ENCODE data around the gene KDM4B. TPM values are rescaled to one million over a fixed set of nuclear protein-coding genes. Genes with fewer than 3 reads are reported as not detected.

KDM4B gene
- total and polyA plus RNA-seq, 10 of the 15 experiments (the other 5 are each of a cell fraction or from before 2014, with no cell fraction given) = 0.47 to 49.6 (median 16.2) TPM

DNA sequence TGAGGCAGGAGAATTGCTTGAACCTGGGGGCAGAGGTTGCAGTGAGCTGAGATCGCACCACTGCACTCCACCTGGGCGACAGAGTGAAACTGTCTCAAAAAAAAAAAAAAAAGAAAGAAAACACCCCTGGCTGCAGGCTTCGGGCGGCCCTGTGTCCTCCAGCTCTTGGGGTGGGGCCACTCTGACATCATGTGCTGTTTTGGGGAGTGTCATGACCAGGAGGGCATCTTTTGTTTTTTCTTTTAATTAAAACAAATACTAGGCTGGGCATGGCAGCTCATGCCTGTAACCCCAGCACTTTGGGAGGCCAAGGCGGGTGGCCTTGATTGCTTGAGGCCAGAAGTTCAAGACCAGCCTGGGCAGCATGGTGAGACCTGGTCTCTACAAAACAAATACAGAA is 52.1 kb downstream of the KDM4B start:
- no peak for ATAC-seq
- Histone ChIP-seq H3K9ac (ENCODE audit: control insufficient read depth, insufficient read depth, low read length) (no peak overlapping the region), H4K20me1 (ENCODE audit: control insufficient read depth, insufficient read depth) (no peaks in the 10 kb centered on the region), H2AFZ (ENCODE audit: control insufficient read depth, low read depth, low read length) (no peak overlapping the region), H3K4me2 (ENCODE audit: control insufficient read depth, insufficient read depth) (no peak overlapping the region), H3K36me3 (ENCODE audit: control insufficient read depth in 2 of 2, insufficient read depth in 2 of 2, low read length in 1 of 2) (peaks cover 13 to 17% of the 10 kb centered on the region in 2 experiments; a peak in 3 of 4 replicates), H3K27me3 (replicated peaks in 1 of 2; ENCODE audit: control insufficient read depth in 2 of 2, insufficient read depth in 2 of 2, low read length in 1 of 2) (no peaks in the 10 kb centered on the region), H3K4me1 (ENCODE audit: control insufficient read depth, insufficient read depth, low read length) (no peaks in the 10 kb centered on the region), H3K4me3 (no peak overlapping the region), H3K27ac (ENCODE audit: control insufficient read depth, insufficient read depth) (no peak overlapping the region), H3K79me2 (ENCODE audit: control insufficient read depth, insufficient read depth, low read length) (peaks cover 6% of the 10 kb centered on the region), H3K9me3 (replicated peaks; ENCODE audit: control insufficient read depth, insufficient read depth, low read length) (no peaks in the 10 kb centered on the region; the same call in 2 of the 3 replicates)
- TF ChIP-seq, protein P1, sequence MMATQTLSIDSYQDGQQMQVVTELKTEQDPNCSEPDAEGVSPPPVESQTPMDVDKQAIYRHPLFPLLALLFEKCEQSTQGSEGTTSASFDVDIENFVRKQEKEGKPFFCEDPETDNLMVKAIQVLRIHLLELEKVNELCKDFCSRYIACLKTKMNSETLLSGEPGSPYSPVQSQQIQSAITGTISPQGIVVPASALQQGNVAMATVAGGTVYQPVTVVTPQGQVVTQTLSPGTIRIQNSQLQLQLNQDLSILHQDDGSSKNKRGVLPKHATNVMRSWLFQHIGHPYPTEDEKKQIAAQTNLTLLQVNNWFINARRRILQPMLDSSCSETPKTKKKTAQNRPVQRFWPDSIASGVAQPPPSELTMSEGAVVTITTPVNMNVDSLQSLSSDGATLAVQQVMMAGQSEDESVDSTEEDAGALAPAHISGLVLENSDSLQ (IDR thresholded peaks at IDR 0.05) = no peak
- no peak for FAIRE-seq
- ChIA-PET SMC1A (ENCODE audit: uncharacterized antibody, unreplicated experiment) (no interaction called here), POLR2A (no interaction called here), CTCF (no interaction called here), RAD21 (ENCODE audit: unreplicated experiment) (interaction anchor here (0.7 kb wide), 1 partner anchor 9 kb away, joined by 3 read pairs; no protein-coding TSS in a partner anchor)
- no TSS peak for BruUV-seq (replicated peaks)
- intact Hi-C loops (cut with micrococcal nuclease; ENCODE audit: unreplicated experiment) = no loop called here
- no peak for DNase-seq (ENCODE audit: low read depth, low spot score)
- WGBS (ENCODE audit: insufficient coverage, insufficient replicate concordance, low lambda C conversion rate, missing lambda C conversion rate) = 66% methylated on average over 5 of the region's 5 CpGs
- in situ Hi-C loops (cut with MboI) = no loop called here

DNA sequence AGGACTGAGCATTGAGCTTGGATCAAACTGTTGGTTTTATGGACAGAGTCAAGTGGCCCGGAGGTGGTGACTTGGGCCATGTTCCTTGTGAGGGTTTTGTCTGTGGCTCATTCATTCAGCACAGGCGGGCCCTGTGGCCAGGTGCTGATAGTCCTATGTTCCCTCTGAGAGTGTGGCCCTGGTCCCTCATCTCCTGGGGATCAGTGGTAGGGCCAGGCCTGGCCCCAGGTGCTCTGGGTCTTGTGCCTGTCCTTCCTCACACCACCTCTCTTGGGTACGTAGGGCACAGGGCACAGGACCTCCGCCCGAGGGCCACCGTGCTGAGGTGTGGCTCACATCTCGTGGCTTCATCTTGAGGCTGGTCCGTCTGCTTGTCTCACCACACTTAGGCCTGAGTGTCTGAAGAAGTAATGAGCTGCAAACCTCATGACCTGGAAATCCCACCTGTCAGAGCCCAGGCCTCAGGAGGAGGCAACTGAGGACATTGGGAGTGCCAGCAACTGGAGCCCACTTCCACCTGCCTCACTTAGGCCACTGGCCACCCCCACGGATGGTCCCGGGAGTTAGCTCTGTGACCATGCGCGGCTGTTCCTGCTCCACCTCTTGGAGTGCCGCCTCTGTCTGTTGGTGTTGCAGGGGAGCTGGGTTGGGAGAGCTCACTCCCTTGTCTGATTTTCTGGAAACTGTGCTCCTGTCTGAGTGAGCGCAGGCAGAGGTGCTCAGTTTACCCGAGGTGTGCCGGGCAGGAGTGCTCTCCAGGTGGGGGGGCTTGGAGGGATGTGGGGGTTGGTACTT is 53.4 kb downstream of the KDM4B start:
- Histone ChIP-seq H2AFZ (ENCODE audit: control insufficient read depth, low read depth, low read length) (no peak overlapping the region), H3K27me3 (replicated peaks in 1 of 2; ENCODE audit: control insufficient read depth in 2 of 2, insufficient read depth in 2 of 2, low read length in 1 of 2) (no peaks in the 10 kb centered on the region), H3K4me1 (ENCODE audit: control insufficient read depth, insufficient read depth, low read length) (no peaks in the 10 kb centered on the region), H4K20me1 (ENCODE audit: control insufficient read depth, insufficient read depth) (no peaks in the 10 kb centered on the region), H3K4me2 (ENCODE audit: control insufficient read depth, insufficient read depth) (no peak overlapping the region), H3K4me3 (no peak overlapping the region), H3K27ac (ENCODE audit: control insufficient read depth, insufficient read depth) (no peak overlapping the region), H3K36me3 (ENCODE audit: control insufficient read depth in 2 of 2, insufficient read depth in 2 of 2, low read length in 1 of 2) (peaks cover 8% of the 10 kb centered on the region in 2 experiments; a peak in 3 of 4 replicates), H3K79me2 (ENCODE audit: control insufficient read depth, insufficient read depth, low read length) (peaks cover 6% of the 10 kb centered on the region), H3K9me3 (replicated peaks; ENCODE audit: control insufficient read depth, insufficient read depth, low read length) (no peaks in the 10 kb centered on the region; the same call in 2 of the 3 replicates), H3K9ac (ENCODE audit: control insufficient read depth, insufficient read depth, low read length) (no peak overlapping the region)
- no peak for ATAC-seq
- no TSS peak for BruUV-seq (replicated peaks)
- ChIA-PET SMC1A (ENCODE audit: uncharacterized antibody, unreplicated experiment) (no interaction called here), CTCF (interaction anchor here (0.8 kb wide), 1 partner anchor 9 kb away, joined by 3 read pairs; no protein-coding TSS in a partner anchor), RAD21 (ENCODE audit: unreplicated experiment) (no interaction called here), POLR2A (no interaction called here)
- in situ Hi-C loops (cut with MboI) (no loop called here), intact Hi-C loops (cut with micrococcal nuclease; ENCODE audit: unreplicated experiment) (no loop called here)
- FAIRE-seq = no peak
- TF ChIP-seq TCF12 (IDR thresholded peaks at IDR 0.05; ENCODE audit: low read depth, low read length) = no peak
- WGBS (ENCODE audit: insufficient coverage, insufficient replicate concordance, low lambda C conversion rate, missing lambda C conversion rate) = 80% methylated on average over 16 of the region's 16 CpGs
- DNase-seq (ENCODE audit: low read depth, low spot score) = no peak

Measured in GM12878 (cell line).